Stimulated activated CD4-positive, alpha-beta T cell treated with anti-CD3 and anti-CD28 coated beads, Interleukin-2, amount 100 ng/mL, for 24 hours (primary cell): Measurements from ENCODE around the gene FTSJ3.
"Not testable (repeated sequence)": the region's sequence is repeated elsewhere in the genome, so short reads cannot be mapped to it uniquely, and the experiment has no call there.

Experiments
- DNase-seq, 2 donors: peaks; one replicate each; pipeline ENCODE4 v3.0.0-alpha.2; 2020

Gene FTSJ3

GRCh38 chr17:63827002-63827800, at the start of gene FTSJ3, which contains the start of gene PSMC5:
FTSJ3 (minus strand) TSS chr17:63827663; CDS start chr17:63826902, 761 bp downstream.
PSMC5 (plus strand) TSS chr17:63827431; CDS start chr17:63827491, 60 bp downstream.
- peak; percentile 93 to 97 for DNase-seq

- DNase-seq, result not testable (repeated sequence)
Observed at GRCh38 chr17:63874693-63875092, 47.2 kb upstream of the FTSJ3 start.

- not testable (repeated sequence) for DNase-seq
Observed at GRCh38 chr17:63874061-63874626, 46.7 kb upstream of the FTSJ3 start.

GRCh38 chr17:63873577-63873976, 46.1 kb upstream of the FTSJ3 start, which contains the start of gene CSH2:
CSH2 (minus strand) TSS chr17:63873677; CDS start chr17:63873614, 63 bp downstream.
- DNase-seq, result not testable (repeated sequence)

GRCh38 chr17:63871646-63872365, 44.3 kb upstream of the FTSJ3 start:
- DNase-seq, result not testable (repeated sequence)

GRCh38 chr17:63870292-63870665, 42.8 kb upstream of the FTSJ3 start:
- not testable (repeated sequence) for DNase-seq

GRCh38 chr17:63869491-63870291, 42.2 kb upstream of the FTSJ3 start:
- DNase-seq, result not testable (repeated sequence)

GRCh38 chr17:63866625-63867024, 39.2 kb upstream of the FTSJ3 start:
- not testable (repeated sequence) for DNase-seq

- no peak for DNase-seq
Observed at GRCh38 chr17:63859257-63859656, 31.8 kb upstream of the FTSJ3 start.

- DNase-seq, result not testable (repeated sequence)
Observed at GRCh38 chr17:63856425-63856824, 29.0 kb upstream of the FTSJ3 start.

GRCh38 chr17:63855185-63855584, 27.7 kb upstream of the FTSJ3 start:
- DNase-seq, result no peak

GRCh38 chr17:63854709-63855108, 27.2 kb upstream of the FTSJ3 start:
- no peak for DNase-seq

GRCh38 chr17:63853260-63853659, 25.8 kb upstream of the FTSJ3 start:
- no peak for DNase-seq

GRCh38 chr17:63850401-63850800, 22.9 kb upstream of the FTSJ3 start:
- DNase-seq, result no peak

GRCh38 chr17:63848834-63849689, 21.6 kb upstream of the FTSJ3 start:
- DNase-seq, result peak; percentile 97 to 99

- no peak for DNase-seq
Observed at GRCh38 chr17:63847525-63848249, 20.2 kb upstream of the FTSJ3 start.

- DNase-seq, result no peak
Observed at GRCh38 chr17:63845509-63845908, 18.0 kb upstream of the FTSJ3 start.

- DNase-seq, result no peak
Observed at GRCh38 chr17:63843910-63844677, 16.6 kb upstream of the FTSJ3 start.

GRCh38 chr17:63843387-63843888, 16.0 kb upstream of the FTSJ3 start:
- DNase-seq, result peak in 1 of 2 donors; percentile 45
